Fibroblast of skin of left biceps (primary cell): ENCODE data around the gene PTPRO.
"Not testable (repeated sequence)": the region's sequence is repeated elsewhere in the genome, so short reads cannot be mapped to it uniquely, and the experiment has no call there.

Source experiments
- DNase-seq, 2 experiments: peaks; one replicate each; pipeline ENCODE4 v3.0.0-alpha.2; 2013; ENCODE audit warnings: low read depth in 2 of 2

The PTPRO gene

DNA sequence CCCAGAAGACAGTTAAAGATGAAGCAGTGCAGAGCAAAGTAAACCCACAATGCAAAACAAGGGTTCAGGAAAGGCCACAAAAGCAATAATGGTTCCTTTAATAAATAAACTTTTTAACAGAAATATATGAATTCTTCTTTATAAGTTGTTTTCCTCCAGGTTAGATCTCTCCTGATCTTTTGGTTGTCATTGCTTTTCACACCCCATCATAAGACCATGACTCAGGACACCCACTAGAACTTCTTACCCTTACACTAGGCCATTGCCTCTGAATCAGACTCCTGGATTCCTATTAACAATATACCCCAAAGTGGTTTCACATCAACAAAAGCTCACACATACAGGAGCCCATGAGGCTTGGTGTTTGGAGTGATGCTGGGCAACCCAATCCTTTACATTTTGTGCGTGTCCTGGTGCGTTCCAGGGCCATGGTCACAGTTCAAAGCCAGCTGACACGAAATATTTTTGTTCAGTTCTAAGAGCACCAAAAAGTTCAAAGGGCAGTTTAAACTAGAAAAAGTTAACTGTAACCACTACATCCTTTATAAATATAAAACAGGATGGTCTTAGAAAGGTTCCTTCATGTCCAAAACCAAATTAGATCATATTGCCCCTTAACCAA lies 279.9 kb downstream of the PTPRO start:
- no peak for DNase-seq

DNA sequence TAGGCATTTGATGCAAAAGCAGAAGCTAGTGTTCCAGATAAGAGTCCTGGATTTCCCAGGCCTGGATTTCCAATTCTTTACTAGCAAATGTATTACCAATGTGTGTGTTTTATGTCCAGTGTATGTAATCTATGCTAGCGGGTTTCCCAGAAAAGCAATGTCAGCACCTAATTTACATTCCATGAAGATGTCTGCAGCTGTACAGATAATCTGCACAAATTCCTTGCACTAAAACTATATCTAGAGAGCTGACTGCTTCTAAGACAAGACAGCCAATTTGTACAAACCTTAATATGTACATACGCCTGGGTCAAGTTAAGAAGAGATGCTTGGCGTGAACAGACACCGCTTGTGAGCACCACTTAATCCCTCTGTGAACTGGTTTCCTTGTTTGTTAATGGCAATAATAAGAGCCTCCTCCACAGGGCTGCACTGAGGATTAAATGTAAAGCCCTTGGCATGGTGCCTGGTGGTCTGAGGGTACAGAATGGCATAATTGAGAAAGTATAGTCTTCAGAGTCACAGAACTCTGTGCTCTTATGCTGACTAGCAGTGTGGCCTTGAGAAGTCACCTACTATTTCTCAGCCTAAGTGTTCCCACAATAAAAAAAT lies 281.3 kb downstream of the PTPRO start:
- DNase-seq = peak in 1 of 2 experiments; percentile 24

DNA sequence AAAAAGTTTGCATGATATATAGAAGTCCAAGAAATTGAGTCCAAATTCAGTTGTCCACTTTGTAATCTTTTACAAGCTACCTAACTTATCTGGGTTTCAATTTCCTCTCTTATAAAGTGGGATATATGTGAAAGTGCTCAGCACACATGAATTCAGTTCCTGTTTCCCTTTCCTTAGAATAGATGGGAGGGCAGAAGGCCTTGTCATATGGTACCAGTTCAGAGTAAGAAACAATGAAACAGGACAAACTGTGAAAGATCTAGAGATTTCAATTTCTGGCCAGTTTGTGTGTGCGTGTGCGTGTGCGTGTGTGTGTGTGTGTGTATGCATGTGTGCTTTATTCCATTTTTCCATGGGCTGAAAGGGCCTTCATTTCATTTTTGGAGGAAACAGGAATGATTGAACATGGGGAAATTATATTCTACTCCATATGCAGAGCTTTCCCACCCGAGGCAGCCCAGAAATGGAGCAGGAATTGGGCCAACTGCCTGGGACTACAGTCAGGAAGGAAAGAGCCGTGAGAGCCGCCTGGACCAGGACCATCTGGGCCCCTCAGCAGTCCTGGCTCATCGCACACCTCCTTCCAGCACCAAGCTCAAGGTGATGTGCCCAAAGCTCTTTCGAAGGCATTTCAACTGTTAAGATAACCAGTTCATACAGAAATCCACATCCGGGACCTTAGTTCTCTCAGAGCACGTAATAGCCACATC lies 283.7 kb downstream of the PTPRO start:
- no peak for DNase-seq

DNA sequence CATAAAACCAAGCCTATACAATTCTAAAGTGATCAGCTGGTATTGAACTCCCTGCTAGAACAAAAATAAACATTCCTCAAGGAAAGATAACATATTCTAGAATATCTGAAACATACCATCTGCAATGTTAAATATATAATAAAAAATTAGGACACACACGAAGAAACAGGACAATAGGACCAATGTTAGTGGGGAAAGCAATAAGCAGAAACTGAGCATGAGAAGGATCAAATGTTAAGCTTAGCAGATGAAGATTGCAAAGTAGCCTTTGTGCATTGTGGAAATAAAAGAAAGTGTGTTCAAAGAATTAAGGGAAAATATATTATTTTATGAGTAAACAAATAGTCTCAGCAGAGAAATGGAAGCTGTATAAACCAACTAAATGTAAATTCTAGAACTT lies 286.1 kb downstream of the PTPRO start:
- DNase-seq = no peak

DNA sequence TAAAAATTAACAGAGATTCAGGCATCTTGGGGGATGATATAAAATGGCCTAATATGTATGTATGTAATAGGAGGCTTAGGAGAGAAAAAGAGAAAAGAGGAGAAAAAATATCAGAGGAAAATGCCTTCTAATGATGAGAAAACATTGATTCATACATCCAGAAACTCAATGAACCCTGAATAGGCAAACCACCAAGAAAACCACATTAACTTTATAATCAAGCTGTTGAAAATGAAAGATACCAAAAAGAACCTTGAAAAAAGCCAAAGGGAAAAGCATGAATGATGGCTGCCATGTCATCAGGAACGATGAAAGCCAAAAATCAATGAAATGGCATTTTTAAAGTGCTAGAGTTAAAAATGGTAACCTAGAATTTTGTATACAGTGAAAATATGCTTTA lies 286.6 kb downstream of the PTPRO start:
- DNase-seq = no peak

DNA sequence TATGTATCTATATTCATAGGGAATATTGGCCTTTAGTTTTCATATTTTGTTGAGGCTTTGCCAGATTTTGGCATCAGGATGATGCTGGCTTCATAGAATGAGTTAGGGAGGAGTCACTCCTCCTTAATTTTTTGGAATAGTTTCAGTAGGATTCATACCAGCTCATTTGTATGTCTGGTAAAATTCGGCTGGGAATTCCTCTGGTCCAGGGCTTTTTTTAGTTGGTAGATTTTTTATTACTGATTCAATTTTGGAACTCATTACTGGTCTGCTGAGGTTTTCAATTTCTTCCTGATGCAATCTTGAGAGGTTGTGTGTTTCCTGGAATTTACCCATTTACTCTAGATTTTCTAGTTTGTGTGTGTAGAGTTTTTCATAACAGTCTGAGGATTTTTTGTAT lies 291.7 kb downstream of the PTPRO start:
- DNase-seq = peak in 1 of 2 experiments; percentile 77

GRCh38 chr12:15616495-15616894 lies 294.2 kb downstream of the PTPRO start:
- DNase-seq = not testable (repeated sequence)

DNA sequence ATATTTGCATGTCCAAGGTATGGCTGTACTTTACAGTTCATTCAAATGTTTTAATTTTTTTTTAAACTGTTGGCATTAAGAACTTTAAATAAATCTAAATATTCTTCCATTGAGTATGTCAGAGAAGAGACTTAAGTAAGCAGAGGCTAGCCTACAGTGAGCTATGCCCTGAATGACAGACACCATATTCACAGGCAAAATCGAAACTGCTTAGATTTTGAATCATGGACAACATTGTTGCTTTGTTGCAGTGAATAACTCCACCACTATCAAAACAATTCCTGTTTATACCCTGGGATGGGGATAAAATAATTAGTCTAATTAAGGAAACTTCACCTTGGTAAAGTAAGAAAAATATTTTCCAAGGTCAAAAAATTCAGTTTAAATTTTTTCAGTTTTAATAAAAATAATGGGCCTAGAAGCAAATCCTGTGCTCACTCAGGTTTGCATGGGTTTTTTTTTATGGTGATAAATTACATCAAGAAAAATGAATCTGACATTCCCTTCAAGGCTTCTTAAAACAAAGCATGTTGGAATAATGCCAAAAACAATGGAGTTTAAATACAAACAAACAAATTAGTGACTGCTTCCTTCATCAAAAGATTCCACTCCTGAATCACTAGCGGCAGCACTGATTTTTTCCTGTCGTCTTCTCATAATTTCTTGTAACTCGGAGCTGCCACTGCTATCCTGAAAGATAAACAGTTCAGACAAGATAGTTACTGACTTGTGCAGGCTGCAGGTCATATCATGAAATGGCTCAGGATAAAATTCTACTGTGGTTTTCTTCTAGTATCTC lies 298.6 kb downstream of the PTPRO start:
- DNase-seq = no peak

- no peak for DNase-seq
These were observed 302.8 kb downstream of the PTPRO start for GRCh38 chr12:15625075-15625474.

DNA sequence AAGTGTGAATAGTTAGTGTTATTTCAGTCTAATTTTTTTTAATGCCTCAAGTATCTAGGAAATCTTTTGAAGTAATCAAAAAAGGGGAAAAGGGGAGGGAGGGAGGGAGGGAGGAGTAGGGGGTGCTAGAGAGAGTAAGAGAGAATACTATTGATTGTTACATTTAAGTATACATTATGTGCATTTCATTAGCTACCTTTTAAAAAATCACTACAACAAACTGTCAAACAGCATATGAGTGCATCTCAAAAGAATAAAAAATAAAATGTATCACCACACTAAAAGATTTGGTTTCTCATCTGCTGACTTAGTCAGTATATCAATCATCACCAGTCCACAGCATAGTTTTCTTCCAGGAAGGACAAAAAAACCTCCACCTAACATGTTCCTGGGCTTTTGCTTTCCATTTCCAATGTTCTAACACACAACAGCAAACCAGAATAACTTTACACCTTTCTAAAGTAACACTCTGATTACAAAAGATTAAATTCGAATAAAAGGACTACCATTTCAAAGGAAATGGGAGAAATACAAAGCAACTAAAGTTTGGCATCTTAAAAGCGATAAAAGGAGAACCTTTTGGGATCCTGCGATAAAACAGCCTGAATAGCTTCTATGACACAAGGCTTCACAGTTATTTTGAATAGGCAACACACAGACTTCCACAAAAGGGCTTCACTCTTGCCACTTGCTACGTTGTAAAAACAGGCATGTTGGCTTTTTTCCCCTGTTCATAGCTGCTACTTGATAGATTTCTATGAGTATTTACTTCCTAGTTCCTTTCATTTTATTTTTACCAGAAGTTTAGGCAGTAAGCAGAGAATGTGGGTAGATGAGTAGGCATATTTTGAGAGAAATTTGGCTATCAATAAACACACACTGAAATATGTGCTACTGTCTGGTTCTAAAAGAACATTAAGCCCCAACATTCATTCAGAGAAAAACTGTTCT lies 306.0 kb downstream of the PTPRO start:
- no peak for DNase-seq

DNA sequence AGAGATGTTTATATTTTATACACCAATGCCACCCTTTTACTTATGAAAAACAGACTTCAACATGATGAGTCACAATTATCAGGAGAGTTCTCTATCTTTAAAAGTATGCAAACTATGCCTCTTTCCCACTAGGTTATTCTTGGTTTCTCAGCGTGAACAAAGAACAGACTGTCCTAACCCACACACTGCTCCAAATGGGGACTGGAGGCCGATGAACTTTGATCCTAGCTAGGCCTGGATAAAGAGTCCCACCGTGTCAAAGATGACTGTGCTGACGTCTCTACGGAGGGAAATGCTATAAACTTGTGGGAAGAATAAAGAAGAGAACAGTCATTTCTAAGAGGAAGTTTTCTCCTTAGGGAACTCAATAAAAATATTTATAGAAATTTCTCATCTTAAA lies 306.8 kb downstream of the PTPRO start:
- DNase-seq = peak; percentile 76 to 78

- DNase-seq = peak in 1 of 2 experiments; percentile 59
These were observed 307.5 kb downstream of the PTPRO start for GRCh38 chr12:15629761-15630160.

DNA sequence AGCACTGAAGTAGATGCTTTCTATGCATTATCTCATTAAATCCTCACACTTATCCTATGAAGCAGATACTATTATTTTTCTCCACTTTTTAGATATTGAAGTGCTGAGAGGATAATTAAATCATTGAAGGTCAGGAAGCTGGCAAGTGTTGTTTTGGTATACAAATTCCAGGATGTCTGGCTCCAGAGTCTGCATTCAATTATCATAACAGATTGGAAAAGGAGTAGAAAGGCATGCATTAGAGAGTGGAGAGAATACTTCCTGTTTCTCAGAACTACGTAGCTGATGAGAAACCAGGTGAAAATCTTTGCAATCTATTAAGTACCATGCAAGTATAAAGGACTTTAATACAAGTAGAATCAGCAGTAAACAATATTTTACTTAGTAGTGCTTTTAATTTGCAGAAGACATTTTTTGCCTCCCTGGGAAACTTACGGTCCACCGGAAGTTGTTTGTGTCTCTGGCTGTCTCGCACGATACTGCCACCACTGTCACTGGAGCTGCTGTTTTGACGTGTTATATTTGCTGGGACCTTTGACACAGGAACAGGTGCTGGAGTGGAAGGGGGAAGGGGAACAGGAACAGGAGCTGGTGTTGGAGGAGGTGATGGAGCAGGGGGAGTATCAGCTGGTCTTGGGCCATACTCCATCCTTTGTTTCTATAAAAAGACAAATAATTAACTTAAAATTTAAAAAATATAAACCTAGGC lies 308.9 kb downstream of the PTPRO start:
- no peak for DNase-seq

- DNase-seq = no peak
These were observed 310.4 kb downstream of the PTPRO start for GRCh38 chr12:15632708-15633107.

GRCh38 chr12:15633201-15633600 lies 310.9 kb downstream of the PTPRO start:
- DNase-seq = no peak

GRCh38 chr12:15634010-15634683 lies 311.8 kb downstream of the PTPRO start:
- DNase-seq = peak in 1 of 2 experiments; percentile 55

GRCh38 chr12:15636060-15636890 lies 314.0 kb downstream of the PTPRO start:
- no peak for DNase-seq

- DNase-seq = no peak
These were observed 315.9 kb downstream of the PTPRO start for GRCh38 chr12:15638231-15638630.

DNA sequence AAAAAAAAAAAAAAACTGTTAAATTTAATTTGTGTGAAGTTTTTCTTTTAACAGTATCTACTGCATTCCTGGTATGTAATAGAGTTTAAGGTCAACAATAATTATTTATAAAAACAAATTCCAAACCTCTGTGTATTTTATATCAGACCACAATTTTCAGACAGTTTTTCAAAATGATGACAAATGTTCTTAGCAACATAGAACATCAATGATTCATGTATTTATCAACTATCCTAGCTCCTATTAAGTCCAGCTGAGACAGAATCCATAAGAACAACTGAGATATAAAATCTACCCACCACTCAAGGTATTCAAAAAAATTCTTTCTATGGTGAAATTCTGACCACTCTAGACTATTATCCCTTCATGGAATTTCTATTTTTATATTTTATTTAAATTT lies 322.4 kb downstream of the PTPRO start:
- DNase-seq = no peak
